ENCODE data around the gene SPRR2G.
"Not testable (repeated sequence)": the region's sequence is repeated elsewhere in the genome, so short reads cannot be mapped to it uniquely, and the experiment has no call there.

SPRR2G gene

GRCh38 chr1:153112454-153112853 lies 38.2 kb downstream of the SPRR2G start:
- DNase-seq: not testable (repeated sequence)

GRCh38 chr1:153100245-153100644 lies 50.4 kb downstream of the SPRR2G start:
- DNase-seq: no peak

Measured in MV-4-11 (cell line).